ENCODE results near the gene EIF6. TPM values are rescaled to one million over a fixed set of nuclear protein-coding genes. Genes with fewer than 3 reads are reported as not detected.

Gene EIF6
- polyA plus RNA-seq, 3 donors, result 130 to 167 (median 165) TPM

GRCh38 chr20:35288325-35289060 lies 3.9 kb upstream of the EIF6 start:
- DNase-seq (ENCODE audit: extremely low read depth in 1 of 11, low read depth in 9 of 11, low spot score in 4 of 11), result no peak

DNA sequence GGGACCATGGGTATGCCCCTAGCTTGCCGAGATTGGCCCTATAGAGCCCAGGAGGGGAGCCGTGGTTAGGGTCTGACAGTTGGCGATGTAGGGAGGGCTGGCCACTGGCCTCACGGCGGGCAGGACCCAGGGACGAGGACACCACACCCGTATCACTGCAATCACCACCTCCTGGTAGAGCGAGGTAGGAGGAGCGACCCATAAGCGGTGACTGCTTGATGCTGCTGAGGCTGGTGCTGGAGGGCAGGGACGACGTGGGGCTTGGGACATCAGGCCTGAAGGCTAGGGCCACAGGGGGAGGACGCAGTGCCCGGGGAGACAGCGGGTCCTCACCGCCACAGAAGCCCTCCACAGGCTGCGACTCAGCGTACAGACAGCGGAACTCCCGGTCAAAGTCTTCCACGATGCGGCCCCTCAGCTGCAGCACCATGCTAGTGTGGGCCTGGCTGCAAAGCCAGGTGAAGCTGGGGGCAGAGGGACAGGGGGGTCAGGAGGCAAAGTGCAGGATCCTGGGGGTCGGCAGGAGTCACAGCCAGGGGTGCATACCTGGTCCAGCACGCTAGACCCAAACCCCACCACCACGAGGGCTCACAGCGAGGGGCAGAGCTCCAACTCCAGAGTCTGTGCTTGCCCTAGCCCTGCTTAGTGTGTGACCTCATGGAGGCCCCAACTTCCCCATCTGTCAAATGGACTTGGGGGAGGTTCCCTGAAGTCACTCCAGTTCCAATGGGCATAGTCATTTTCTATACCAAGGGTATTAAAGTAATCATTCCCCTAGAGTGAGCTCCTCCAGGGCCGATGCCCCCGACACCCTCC lies 3.1 kb upstream of the EIF6 start:
- DNase-seq (ENCODE audit: extremely low read depth in 1 of 11, low read depth in 9 of 11, low spot score in 4 of 11), result no peak

GRCh38 chr20:35286899-35287508 lies 2.4 kb upstream of the EIF6 start:
- DNase-seq (ENCODE audit: extremely low read depth in 1 of 11, low read depth in 9 of 11, low spot score in 4 of 11), result no peak

DNA sequence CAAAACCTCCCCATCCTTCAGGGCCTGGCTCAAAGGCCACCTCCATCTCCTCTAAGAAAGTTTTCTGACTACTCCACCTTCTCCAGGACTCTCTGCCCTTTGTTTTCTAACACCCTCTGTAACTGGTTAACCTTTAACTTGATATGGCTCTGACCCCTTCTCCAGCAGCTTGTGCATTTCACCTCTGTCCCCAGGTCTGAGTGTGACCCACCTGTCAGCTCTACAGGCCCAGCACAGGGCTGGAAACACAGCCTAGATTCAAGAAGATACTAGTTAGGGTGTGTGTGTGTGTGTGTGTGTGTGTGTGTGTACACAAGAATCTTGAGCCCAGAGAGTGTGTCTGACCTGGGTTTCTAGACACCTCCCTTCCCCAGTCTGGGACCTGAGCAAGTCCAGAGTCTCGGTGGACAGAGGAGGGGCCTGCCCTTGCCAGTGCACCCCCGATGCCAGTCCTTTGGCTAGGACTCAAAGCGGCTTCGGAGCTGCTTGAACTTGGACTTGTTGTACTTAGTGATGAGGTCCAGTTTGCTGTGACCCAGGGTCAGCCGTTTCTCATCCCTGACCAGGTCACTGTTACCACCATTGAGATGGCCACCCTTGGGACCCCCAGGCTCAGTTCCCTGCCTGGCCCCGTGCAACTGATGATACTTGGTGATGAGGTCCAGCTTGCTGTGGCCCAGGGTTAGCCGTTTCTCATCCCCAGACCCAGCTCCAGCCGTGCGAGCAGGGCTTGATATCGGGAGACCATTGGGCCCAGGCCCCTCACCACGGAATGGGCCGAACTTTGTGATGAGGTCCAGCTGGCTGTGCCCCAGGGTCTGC lies 1.7 kb upstream of the EIF6 start:
- no peak for DNase-seq (ENCODE audit: extremely low read depth in 1 of 11, low read depth in 9 of 11, low spot score in 4 of 11)

DNA sequence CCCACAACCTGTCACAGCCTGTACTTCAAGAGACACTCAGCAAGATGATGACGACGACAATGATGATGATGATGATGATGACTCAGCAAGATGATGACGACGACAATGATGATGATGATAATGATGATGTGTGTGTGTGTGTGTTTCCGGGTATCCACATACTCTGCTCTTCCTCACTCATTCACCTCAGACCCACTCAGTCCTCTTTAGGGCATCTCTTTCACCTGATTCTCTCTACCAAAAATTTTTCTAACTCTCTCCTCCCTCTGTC lies 1.2 kb upstream of the EIF6 start:
- DNase-seq (ENCODE audit: extremely low read depth in 1 of 11, low read depth in 9 of 11, low spot score in 4 of 11), result no peak

DNA sequence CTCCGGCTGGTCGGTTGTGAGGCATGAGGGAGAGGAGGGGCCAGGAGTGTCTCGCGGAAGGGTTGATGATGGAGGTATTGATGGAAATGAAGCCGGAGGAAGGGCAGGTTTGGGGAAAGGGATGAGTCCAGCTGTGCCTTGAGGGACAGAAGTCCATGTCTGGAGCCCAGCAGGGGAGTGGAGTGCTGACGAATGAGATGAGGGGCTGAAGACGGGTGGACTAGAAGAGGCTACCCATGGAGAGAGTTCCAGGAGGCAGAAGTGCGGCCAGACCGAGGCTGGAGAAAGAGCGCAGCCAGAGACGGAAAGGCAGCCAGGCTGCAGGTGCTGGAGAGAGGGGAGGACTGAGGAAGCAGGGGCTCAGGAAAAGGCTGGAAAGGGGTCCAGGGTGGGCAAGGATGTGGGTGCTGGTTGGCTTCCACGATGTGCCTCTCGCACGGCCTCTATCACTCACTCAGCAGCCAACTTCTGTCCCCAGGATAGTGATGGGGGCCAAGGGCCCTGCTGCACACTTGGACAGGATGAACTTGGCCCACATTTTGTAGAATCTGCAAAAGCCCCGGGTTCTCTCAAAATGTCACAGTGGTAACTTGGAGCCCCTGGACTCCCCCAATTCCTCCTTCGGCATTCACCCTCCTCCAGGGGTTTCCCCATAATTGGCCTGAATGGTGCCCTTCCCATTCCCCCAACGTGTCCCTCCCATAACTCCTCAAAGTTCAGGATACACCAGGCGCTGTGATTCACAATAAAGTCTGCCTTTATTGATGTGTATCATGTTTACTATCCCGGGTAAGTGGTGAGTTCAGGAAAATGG lies 627 bp upstream of the EIF6 start:
- peak in 1 of 11 donors; percentile 56 for DNase-seq (ENCODE audit: extremely low read depth in 1 of 11, low read depth in 9 of 11, low spot score in 4 of 11)

GRCh38 chr20:35283441-35284266 lies 918 bp downstream of the EIF6 start:
- DNase-seq (ENCODE audit: extremely low read depth in 1 of 11, low read depth in 9 of 11, low spot score in 4 of 11), result no peak

DNA sequence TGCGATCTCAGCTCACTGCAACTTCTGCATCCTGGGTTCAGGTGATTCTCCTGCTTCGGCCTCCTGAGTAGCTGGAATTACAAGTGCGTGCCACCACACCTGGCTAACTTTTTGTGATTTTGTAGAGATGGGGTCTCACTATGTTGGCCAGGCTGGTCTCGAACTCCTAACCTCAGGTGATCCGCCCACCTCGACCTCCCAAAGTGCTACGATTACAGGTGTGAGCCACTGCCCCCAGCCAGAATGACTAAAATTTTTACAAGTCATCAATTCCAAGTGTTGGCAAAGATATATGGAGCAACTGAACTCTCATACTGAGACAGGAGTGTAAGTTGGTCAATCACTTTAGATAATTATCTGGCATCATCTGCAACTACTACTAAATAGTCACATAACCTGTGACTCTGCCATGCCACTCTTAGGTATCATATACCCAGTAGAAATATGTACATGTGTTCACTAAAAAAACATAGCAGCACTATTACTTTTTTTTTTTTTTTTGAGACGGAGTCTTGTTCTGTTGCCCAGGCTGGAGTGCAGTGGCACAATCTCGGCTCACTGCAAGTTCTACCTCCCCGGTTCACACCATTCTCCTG lies 3.0 kb downstream of the EIF6 start:
- DNase-seq (ENCODE audit: extremely low read depth in 1 of 11, low read depth in 9 of 11, low spot score in 4 of 11), result no peak

GRCh38 chr20:35280523-35280922 lies 4.0 kb downstream of the EIF6 start:
- no peak for DNase-seq (ENCODE audit: extremely low read depth in 1 of 11, low read depth in 9 of 11, low spot score in 4 of 11)

DNA sequence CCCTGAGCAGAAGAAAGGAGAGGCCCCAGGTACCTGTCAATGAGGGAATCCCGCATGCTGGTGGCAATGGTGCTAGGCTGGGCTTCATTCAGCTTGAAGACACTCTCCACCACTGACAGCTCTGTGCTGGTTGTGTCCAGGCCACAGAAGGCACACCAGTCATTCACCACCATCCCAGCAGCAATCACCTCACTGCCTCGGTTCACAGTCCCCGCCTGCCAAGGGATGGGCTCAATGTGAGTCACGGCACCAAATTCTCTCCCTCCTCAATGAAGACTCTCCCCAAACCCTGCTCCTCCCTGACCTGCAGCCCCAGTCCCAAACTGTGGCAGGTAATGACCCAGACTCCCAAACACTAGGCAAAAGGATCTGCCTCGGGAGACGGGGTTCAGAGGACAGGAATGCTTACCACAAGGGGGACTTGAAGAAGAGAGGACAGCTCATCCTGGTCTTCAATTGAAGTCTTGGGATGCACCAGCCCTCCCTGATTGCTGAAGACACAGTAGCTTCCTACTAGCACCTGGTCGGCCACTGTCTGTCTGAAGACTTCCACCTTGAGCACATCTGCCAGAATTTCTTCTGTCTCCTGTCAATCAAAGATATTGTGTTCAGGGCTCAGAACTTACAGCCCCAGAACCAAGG lies 4.9 kb downstream of the EIF6 start:
- no peak for DNase-seq (ENCODE audit: extremely low read depth in 1 of 11, low read depth in 9 of 11, low spot score in 4 of 11)

- DNase-seq (ENCODE audit: extremely low read depth in 1 of 11, low read depth in 9 of 11, low spot score in 4 of 11), result no peak
These were observed 5.5 kb downstream of the EIF6 start for GRCh38 chr20:35279040-35279439.

- peak; percentile 72 to 90 (median 81) for DNase-seq (ENCODE audit: extremely low read depth in 1 of 11, low read depth in 9 of 11, low spot score in 4 of 11)
These were observed 6.8 kb downstream of the EIF6 start, which contains the start of gene MMP24OS for GRCh38 chr20:35277531-35278395. TSS of gene MMP24OS (minus strand) at chr20:35278122. CDS start at chr20:35277929, 193 bp downstream.

GRCh38 chr20:35277127-35277526 lies 7.4 kb downstream of the EIF6 start:
- DNase-seq (ENCODE audit: extremely low read depth in 1 of 11, low read depth in 9 of 11, low spot score in 4 of 11), result no peak

DNA sequence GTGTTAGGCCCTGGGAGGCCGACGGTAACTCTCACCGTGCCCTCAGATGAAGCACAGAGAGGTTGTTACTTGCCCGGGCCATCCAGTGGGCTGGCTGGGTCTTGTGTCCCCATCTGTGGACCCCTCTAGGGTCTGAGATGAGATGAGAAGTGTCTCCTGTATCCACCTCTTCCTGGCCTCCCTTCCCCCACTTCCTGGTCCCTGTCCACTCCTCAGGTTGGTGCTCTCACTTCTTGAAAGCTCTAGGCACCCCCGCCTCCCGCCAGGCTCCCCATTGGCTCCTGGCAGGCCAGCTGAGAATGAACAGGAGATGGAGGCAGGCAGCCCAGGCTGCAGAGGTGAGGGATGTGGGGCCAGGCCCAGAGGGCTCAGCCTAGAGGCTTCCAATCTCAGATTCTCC lies 8.2 kb downstream of the EIF6 start:
- DNase-seq (ENCODE audit: extremely low read depth in 1 of 11, low read depth in 9 of 11, low spot score in 4 of 11), result no peak

- no peak for DNase-seq (ENCODE audit: extremely low read depth in 1 of 11, low read depth in 9 of 11, low spot score in 4 of 11)
These were observed 8.8 kb downstream of the EIF6 start for GRCh38 chr20:35275741-35276251.
